ENCODE data around the gene AGAP2. TPM values are rescaled to one million over a fixed set of nuclear protein-coding genes. Genes with fewer than 3 reads are reported as not detected.

The AGAP2 gene
- total RNA-seq, 4 donors from 2014 or later: 0.45 to 1.4 (median 1.3) TPM

DNA sequence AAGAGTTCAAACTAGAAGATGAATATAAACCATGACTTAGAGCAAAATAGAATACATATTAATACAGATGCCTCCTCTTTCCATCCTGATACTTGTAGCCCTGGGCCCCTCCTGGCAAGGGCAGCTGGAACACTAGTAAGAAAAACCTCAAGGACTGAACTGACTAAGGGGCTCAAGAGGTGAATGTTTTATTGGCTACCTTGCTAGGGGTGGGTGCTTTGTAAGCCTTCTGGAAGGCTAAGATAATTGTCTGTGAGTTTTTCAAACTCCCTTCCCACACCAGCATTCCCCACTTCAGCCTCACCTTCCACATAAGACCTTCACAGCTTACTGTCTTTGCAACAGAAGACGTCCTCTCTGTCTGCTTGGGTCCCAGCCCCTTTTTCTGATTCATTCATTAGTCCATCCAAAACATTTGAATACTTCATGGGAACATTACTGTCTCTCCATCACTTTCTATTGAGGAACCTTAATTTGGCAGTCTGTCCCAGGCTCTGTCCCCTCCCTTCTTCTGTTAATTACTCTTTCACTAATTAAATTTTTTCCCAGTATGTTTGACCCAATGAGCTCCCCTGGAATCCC, 15.3 kb upstream of the AGAP2 start:
- no peaks in the 10 kb centered on the region for H3K27me3 ChIP-seq
- 22% methylated on average over 1 of the region's 1 CpG for WGBS
- no peaks in the 10 kb centered on the region for H3K9me3 ChIP-seq
- peaks cover 52% of the 10 kb centered on the region for H3K4me1 ChIP-seq
- no peak overlapping the region for H3K27ac ChIP-seq
- TF ChIP-seq POLR2AphosphoS5 (IDR thresholded peaks at IDR 0.05): no peak
- no peak for TF ChIP-seq POLR2A (IDR thresholded peaks at IDR 0.05)
- peaks cover 20% of the 10 kb centered on the region for H3K36me3 ChIP-seq
- peak in 1 of 2 donors; percentile 34 for DNase-seq (ENCODE audit: low spot score in 2 of 2)
- H3K4me3 ChIP-seq: no peak overlapping the region

DNA sequence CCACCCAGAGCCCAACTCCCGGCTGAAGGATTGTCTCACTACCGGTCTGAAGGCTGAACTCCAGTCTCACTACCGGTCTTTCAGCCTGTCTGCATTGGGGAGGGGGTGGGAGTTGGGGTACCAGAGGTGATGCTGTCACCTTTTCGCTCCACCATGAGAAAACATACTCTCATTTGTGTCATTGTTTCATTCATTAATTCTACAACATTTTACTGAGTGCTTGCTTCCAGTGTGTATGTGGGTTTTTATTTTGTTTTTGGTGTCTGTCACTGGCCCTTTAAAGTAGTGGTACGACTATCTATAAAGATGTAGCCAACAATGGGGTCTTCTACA, 14.1 kb upstream of the AGAP2 start:
- H3K4me1 ChIP-seq: peaks cover 52% of the 10 kb centered on the region
- WGBS: 5% methylated on average over 5 of the region's 5 CpGs
- H3K4me3 ChIP-seq: peak overlapping the region; percentile 71
- TF ChIP-seq POLR2A (IDR thresholded peaks at IDR 0.05): no peak
- TF ChIP-seq EP300 (IDR thresholded peaks at IDR 0.05): no peak
- TF ChIP-seq CTCF (IDR thresholded peaks at IDR 0.05): no peak
- no peak for TF ChIP-seq POLR2AphosphoS5 (IDR thresholded peaks at IDR 0.05)
- H3K36me3 ChIP-seq: peaks cover 20% of the 10 kb centered on the region
- DNase-seq (ENCODE audit: low spot score in 2 of 2): no peak
- H3K9me3 ChIP-seq: no peaks in the 10 kb centered on the region
- no peaks in the 10 kb centered on the region for H3K27me3 ChIP-seq
- no peak overlapping the region for H3K27ac ChIP-seq

DNA sequence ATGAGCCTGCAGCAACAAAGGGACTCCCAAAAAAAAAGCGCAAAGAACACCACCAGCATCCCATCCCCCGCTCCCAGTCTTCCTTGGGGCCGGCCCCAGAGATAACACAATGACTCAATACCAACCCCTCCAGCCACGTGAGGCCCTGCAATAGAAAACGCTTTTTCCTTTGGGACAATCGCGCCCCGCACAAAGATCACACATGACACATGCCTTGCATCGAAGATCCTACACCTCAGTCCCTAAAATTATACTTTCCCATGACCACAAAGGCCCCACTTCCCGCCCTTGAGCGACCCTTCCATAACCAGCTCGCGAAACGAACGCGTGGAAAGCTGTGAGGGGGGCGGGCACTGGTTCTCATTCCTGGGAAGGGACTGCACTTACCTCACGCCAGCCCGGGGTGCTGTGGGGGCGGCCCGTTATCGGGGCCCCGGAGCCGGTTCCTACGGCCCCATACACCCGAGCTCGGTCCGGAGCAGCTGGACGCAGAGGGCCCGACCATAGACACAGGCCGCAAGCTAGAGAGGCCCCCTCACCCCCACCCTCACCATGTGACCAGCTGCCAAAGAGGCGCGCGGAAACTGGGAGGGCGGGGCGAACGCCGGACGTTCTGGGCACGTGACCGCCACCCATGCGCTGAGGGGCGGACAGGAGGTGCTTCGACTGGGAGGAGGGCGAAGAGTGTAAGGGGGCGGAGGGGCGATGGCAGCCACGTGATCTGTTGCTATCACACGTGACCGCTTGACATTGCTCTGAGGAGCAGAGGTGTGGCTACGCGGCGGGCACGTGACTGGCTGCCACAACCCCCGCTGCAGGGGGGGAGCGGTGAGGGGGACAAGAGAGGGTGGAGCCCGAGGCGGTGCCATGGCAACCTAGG, 13.5 kb upstream of the AGAP2 start, which contains the start of gene CDK4:
Gene CDK4, minus strand, starts transcription at position 523 of the 880 bp plus-strand sequence. CDS start 593 bp downstream, outside the sequence.
- TF ChIP-seq POLR2AphosphoS5 (IDR thresholded peaks at IDR 0.05): peak in 2 of 3 donors; percentile 17 to 97
- TF ChIP-seq CTCF (IDR thresholded peaks at IDR 0.05): no peak
- TF ChIP-seq POLR2A (IDR thresholded peaks at IDR 0.05): peak in 1 of 2 donors; percentile 74
- no peak for TF ChIP-seq EP300 (IDR thresholded peaks at IDR 0.05)
- H3K27me3 ChIP-seq: no peaks in the 10 kb centered on the region
- H3K4me1 ChIP-seq: peaks cover 52% of the 10 kb centered on the region
- H3K36me3 ChIP-seq: peaks cover 26% of the 10 kb centered on the region
- 0% methylated on average over 46 of the region's 58 CpGs for WGBS
- DNase-seq (ENCODE audit: low spot score in 2 of 2): peak; percentile 100
- H3K4me3 ChIP-seq: peak within 1 kb of the TSS; percentile 71
- H3K27ac ChIP-seq: peak within 1 kb of the TSS; percentile 90
- H3K9me3 ChIP-seq: no peaks in the 10 kb centered on the region

GRCh38 chr12:57751432-57751787, 12.9 kb upstream of the AGAP2 start:
- Histone ChIP-seq H3K4me3 (peak overlapping the region; percentile 71), H3K36me3 (peaks cover 32% of the 10 kb centered on the region), H3K9me3 (no peaks in the 10 kb centered on the region), H3K27ac (peak overlapping the region; percentile 90), H3K27me3 (no peaks in the 10 kb centered on the region), H3K4me1 (peaks cover 47% of the 10 kb centered on the region)
- TF ChIP-seq POLR2A (IDR thresholded peaks at IDR 0.05) (no peak), POLR2AphosphoS5 (IDR thresholded peaks at IDR 0.05) (no peak), CTCF (IDR thresholded peaks at IDR 0.05) (no peak), EP300 (IDR thresholded peaks at IDR 0.05) (no peak)
- no peak for DNase-seq (ENCODE audit: low spot score in 2 of 2)
- WGBS: 13% methylated on average over 4 of the region's 8 CpGs

- TF ChIP-seq CTCF (IDR thresholded peaks at IDR 0.05) (no peak), EP300 (IDR thresholded peaks at IDR 0.05) (no peak), POLR2AphosphoS5 (IDR thresholded peaks at IDR 0.05) (no peak), POLR2A (IDR thresholded peaks at IDR 0.05) (no peak)
- Histone ChIP-seq H3K9me3 (no peaks in the 10 kb centered on the region), H3K4me1 (peaks cover 45% of the 10 kb centered on the region), H3K36me3 (peaks cover 33% of the 10 kb centered on the region), H3K4me3 (peak overlapping the region; percentile 71), H3K27me3 (no peaks in the 10 kb centered on the region), H3K27ac (peak overlapping the region; percentile 90)
- no peak for DNase-seq (ENCODE audit: low spot score in 2 of 2)
- 93% methylated on average over 15 of the region's 15 CpGs for WGBS
Measured at GRCh38 chr12:57750561-57751431, 12.3 kb upstream of the AGAP2 start.
